Testis (tissue), 2 donors: ENCODE results near the gene CD96.

ENCODE experiments used
- POLR2A ChIP-seq: fragments of 450-650 bp; IDR thresholded peaks from one replicate; pipeline ENCODE4 v1.6.1; 2017; ENCODE audit warnings: antibody characterized with exemption, mild to moderate bottlenecking, moderate library complexity
- TF ChIP-seq, protein P1 (sequence below), 3 experiments: fragments of 450-650 bp in 2 of 3; fragments of 200-600 bp in 1 of 3; sonication (generic) in 1 of 3; IDR thresholded peaks; one replicate each; pipeline ENCODE4 v1.5.1; 2016 to 2019; ENCODE audit warnings: antibody characterized with exemption in 3 of 3, mild to moderate bottlenecking in 2 of 3, moderate library complexity in 1 of 3

DNA sequence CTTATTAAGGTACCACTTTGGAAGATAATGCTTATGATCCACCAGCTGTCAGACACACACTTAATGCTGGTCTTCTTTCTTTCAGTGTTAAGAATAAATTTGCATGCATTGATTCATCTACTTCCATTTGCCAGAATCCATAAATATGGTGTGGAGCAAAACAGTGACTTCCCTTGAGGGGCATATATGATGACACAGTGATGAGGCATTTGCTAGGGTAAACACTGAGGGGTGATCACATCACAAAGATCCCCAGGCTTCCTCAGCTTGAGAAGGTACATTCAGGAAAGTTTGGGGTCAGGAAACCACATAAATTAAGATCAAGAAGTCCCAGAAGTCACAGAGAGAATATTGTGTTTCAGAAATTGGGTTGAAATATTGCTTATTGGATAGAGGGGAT, 63.0 kb downstream of the CD96 start:
- TF ChIP-seq, protein P1, sequence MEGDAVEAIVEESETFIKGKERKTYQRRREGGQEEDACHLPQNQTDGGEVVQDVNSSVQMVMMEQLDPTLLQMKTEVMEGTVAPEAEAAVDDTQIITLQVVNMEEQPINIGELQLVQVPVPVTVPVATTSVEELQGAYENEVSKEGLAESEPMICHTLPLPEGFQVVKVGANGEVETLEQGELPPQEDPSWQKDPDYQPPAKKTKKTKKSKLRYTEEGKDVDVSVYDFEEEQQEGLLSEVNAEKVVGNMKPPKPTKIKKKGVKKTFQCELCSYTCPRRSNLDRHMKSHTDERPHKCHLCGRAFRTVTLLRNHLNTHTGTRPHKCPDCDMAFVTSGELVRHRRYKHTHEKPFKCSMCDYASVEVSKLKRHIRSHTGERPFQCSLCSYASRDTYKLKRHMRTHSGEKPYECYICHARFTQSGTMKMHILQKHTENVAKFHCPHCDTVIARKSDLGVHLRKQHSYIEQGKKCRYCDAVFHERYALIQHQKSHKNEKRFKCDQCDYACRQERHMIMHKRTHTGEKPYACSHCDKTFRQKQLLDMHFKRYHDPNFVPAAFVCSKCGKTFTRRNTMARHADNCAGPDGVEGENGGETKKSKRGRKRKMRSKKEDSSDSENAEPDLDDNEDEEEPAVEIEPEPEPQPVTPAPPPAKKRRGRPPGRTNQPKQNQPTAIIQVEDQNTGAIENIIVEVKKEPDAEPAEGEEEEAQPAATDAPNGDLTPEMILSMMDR (IDR thresholded peaks at IDR 0.05), result no peak
- TF ChIP-seq POLR2A, result no peak
